Measurements from ENCODE around the gene GPR137. TPM values are rescaled to one million over a fixed set of nuclear protein-coding genes. Genes with fewer than 3 reads are reported as not detected.

GPR137 gene
- total and polyA plus RNA-seq, 10 of the 15 experiments (the other 5 are each of a cell fraction or from before 2014, with no cell fraction given): 0.37 to 29.2 (median 13.8) TPM

DNA sequence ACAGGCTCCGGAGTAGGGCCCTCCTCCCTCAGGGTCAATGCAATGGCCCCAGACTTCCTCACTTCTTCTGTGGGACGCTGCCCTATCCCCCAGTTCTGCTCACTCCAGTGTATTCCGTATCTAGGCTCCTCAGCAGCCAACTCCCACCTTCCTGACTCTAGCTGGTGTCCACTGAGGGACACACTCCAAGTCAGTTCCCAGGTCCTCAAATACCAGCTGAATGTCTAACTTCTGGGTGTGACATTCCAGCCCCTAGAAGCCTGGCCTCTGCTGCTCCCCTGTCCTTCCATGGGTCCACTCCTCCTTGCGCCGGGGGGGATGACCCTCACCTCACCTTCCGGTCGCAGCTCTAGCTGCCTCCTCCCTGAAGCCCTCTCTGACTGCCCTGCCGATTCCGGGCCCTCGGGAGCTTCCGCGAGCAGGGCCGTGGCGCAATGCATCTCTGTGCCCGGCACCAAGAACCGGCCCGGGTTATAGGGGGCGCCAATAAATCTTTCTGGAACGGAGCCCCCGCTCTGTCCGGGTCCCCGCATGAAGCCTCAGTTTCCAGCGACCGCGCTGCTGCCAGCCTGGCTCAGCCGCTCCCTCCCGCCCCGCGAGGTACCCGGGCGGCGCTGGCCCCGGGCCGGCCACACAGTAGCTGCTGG, 16.6 kb upstream of the GPR137 start:
- Histone ChIP-seq H3K27me3 (replicated peaks in 1 of 2; ENCODE audit: control insufficient read depth in 2 of 2, insufficient read depth in 2 of 2, low read length in 1 of 2) (no peaks in the 10 kb centered on the region), H3K4me2 (ENCODE audit: control insufficient read depth, insufficient read depth) (peak overlapping the region; percentile 100), H3K9ac (ENCODE audit: control insufficient read depth, insufficient read depth, low read length) (peak overlapping the region; percentile 97), H3K36me3 (ENCODE audit: control insufficient read depth in 2 of 2, insufficient read depth in 2 of 2, low read length in 1 of 2) (no peaks in the 10 kb centered on the region; a peak in 2 of 4 replicates), H3K4me3 (peak overlapping the region; percentile 88), H3K79me2 (ENCODE audit: control insufficient read depth, insufficient read depth, low read length) (peaks cover 19% of the 10 kb centered on the region), H3K27ac (ENCODE audit: control insufficient read depth, insufficient read depth) (peak overlapping the region; percentile 81), H2AFZ (ENCODE audit: control insufficient read depth, low read depth, low read length) (peak overlapping the region; percentile 46), H3K4me1 (ENCODE audit: control insufficient read depth, insufficient read depth, low read length) (peaks cover 12% of the 10 kb centered on the region), H3K9me3 (replicated peaks; ENCODE audit: control insufficient read depth, insufficient read depth, low read length) (no peaks in the 10 kb centered on the region), H4K20me1 (ENCODE audit: control insufficient read depth, insufficient read depth) (no peaks in the 10 kb centered on the region)
- SMC1A ChIA-PET (ENCODE audit: uncharacterized antibody, unreplicated experiment): interaction anchor here (0.7 to 4.6 kb wide), 6 partner anchors 19 to 86 kb away, joined by 3 to 32 read pairs (median 3); partner anchors contain the start of genes FERMT3, NUDT22 and TRPT1
- WGBS (ENCODE audit: insufficient coverage, insufficient replicate concordance, low lambda C conversion rate, missing lambda C conversion rate): 2% methylated on average over 34 of the region's 34 CpGs
- TF ChIP-seq PAX8 (IDR thresholded peaks at IDR 0.05): no peak
- no peak for TF ChIP-seq MEF2A (IDR thresholded peaks at IDR 0.05; ENCODE audit: insufficient read depth, low read depth, low read length)
- peak; percentile 11; the same call in 1 of the 2 replicates for TF ChIP-seq IKZF1 (conservative IDR thresholded peaks at IDR 0.05)
- TF ChIP-seq DPF2 (IDR thresholded peaks at IDR 0.05): 0 out of 2 replicates have a peak, but pooled peaks have one; percentile 50
- no peak for TF ChIP-seq RCOR1 (conservative IDR thresholded peaks at IDR 0.05; ENCODE audit: low read depth, low read length)
- TF ChIP-seq ZBTB40 (IDR thresholded peaks at IDR 0.05; ENCODE audit: borderline replicate concordance): peak; percentile 46; the same call in 1 of the 2 replicates
- TF ChIP-seq RB1 (IDR thresholded peaks at IDR 0.05; ENCODE audit: borderline replicate concordance): 0 out of 2 replicates have a peak, but pooled peaks have one; percentile 5
- TF ChIP-seq MTA2 (IDR thresholded peaks at IDR 0.05; ENCODE audit: low read depth): peak; percentile 20; the same call in 1 of the 2 replicates
- TF ChIP-seq HDGF (IDR thresholded peaks at IDR 0.05): peak; percentile 70
- TF ChIP-seq SIX5 (IDR thresholded peaks at IDR 0.05; ENCODE audit: low read depth, low read length, severe bottlenecking): peak; percentile 4
- peak; percentile 96 for TF ChIP-seq SMARCA5 (IDR thresholded peaks at IDR 0.05)
- TF ChIP-seq NBN (IDR thresholded peaks at IDR 0.05): peak; percentile 38
- TF ChIP-seq SMAD5 (IDR thresholded peaks at IDR 0.05; ENCODE audit: low read depth): 0 out of 2 replicates have a peak, but pooled peaks have one; percentile 20
- peak; percentile 32 for TF ChIP-seq GATAD2B (conservative IDR thresholded peaks at IDR 0.05; ENCODE audit: low read depth)
- TF ChIP-seq, protein P1, sequence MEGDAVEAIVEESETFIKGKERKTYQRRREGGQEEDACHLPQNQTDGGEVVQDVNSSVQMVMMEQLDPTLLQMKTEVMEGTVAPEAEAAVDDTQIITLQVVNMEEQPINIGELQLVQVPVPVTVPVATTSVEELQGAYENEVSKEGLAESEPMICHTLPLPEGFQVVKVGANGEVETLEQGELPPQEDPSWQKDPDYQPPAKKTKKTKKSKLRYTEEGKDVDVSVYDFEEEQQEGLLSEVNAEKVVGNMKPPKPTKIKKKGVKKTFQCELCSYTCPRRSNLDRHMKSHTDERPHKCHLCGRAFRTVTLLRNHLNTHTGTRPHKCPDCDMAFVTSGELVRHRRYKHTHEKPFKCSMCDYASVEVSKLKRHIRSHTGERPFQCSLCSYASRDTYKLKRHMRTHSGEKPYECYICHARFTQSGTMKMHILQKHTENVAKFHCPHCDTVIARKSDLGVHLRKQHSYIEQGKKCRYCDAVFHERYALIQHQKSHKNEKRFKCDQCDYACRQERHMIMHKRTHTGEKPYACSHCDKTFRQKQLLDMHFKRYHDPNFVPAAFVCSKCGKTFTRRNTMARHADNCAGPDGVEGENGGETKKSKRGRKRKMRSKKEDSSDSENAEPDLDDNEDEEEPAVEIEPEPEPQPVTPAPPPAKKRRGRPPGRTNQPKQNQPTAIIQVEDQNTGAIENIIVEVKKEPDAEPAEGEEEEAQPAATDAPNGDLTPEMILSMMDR (IDR thresholded peaks at IDR 0.05 in 2 of 3, conservative IDR thresholded peaks at IDR 0.05 in 1 of 3; ENCODE audit: control insufficient read depth in 2 of 3, extremely low read depth in 1 of 3, insufficient read depth in 1 of 3, low read depth in 3 of 3, low read length in 3 of 3): 0 out of 6 replicates have a peak, but pooled peaks of 2 of the 3 experiments have one; percentile 3 to 6
- peak; percentile 71 for TF ChIP-seq NR2F1 (conservative IDR thresholded peaks at IDR 0.05)
- TF ChIP-seq CBFB (IDR thresholded peaks at IDR 0.05; ENCODE audit: low read depth): peak; percentile 41; the same call in 1 of the 2 replicates
- no peak for TF ChIP-seq BHLHE40 (IDR thresholded peaks at IDR 0.05; ENCODE audit: borderline replicate concordance in 1 of 2, low read depth in 2 of 2, low read length in 1 of 2)
- POLR2A ChIA-PET: interaction anchor here (0.7 to 6.3 kb wide), 11 partner anchors 14 to 85 kb away, joined by 3 to 92 read pairs (median 5); partner anchors contain the start of genes BAD, CATSPERZ, ESRRA and FERMT3
- DNase-seq (ENCODE audit: low read depth, low spot score) (no peak), FAIRE-seq (peak; percentile 13), ATAC-seq (peak; percentile 59)
- CTCF ChIA-PET: interaction anchor here (0.7 to 5.7 kb wide), 10 partner anchors 9 to 87 kb away, joined by 3 to 147 read pairs (median 6); partner anchors contain the start of genes BAD, CATSPERZ, FERMT3 and GPR137
- intact Hi-C loops (cut with micrococcal nuclease; ENCODE audit: unreplicated experiment): loop anchor here (2.0 kb wide), 1 partner anchor 18 kb away; the partner anchor contains the start of gene PLCB3
- in situ Hi-C loops (cut with MboI): no loop called here
- BruUV-seq (replicated peaks): no TSS peak
- RAD21 ChIA-PET (ENCODE audit: unreplicated experiment): interaction anchor here (0.8 to 4.3 kb wide), 6 partner anchors 17 to 63 kb away, joined by 3 to 56 read pairs (median 4); partner anchors contain the start of genes FERMT3, PPP1R14B, PRDX5 and TRMT112
